H1 (cell line): Measurements from ENCODE around the gene SPATS2. TPM values are rescaled to one million over a fixed set of nuclear protein-coding genes. Genes with fewer than 3 reads are reported as not detected.

ENCODE experiments used
- CHD1 ChIP-seq: IDR thresholded peaks from 2 replicates; pipeline ENCODE4 v1.6.1; 2012; ENCODE audit warnings: low read depth, low read length, improper control_type of control experiment
- CHD7 ChIP-seq: fragments of 300-600 bp; sonication (generic); IDR thresholded peaks from 2 replicates; pipeline ENCODE4 v1.7.1; 2012; ENCODE audit warnings: low read length, moderate library complexity, mild to moderate bottlenecking, inconsistent platforms; ENCODE audit not compliant: insufficient replicate concordance
- CTBP2 ChIP-seq: IDR thresholded peaks from 2 replicates; pipeline ENCODE4 v1.7.0; 2011; ENCODE audit warnings: borderline replicate concordance, mild to moderate bottlenecking, moderate library complexity, mixed read lengths, low read length; ENCODE audit not compliant: insufficient read depth, insufficient read length
- CTCF ChIP-seq, 3 experiments: IDR thresholded peaks; 1 replicate in 2 of 3; 2 replicates in 1 of 3; pipeline versions ENCODE4 v1.5.1 to v1.6.1; 2011; ENCODE audit warnings: low read length in 3 of 3, mild to moderate bottlenecking in 3 of 3, inconsistent platforms in 2 of 3, low read depth in 1 of 3, moderate library complexity in 1 of 3; ENCODE audit not compliant: insufficient read depth in 1 of 3; ENCODE audit errors: control extremely low read depth in 1 of 3
- MAFK ChIP-seq: IDR thresholded peaks from 2 replicates; pipeline ENCODE4 v1.6.1; 2012; ENCODE audit warnings: low read depth, mild to moderate bottlenecking, improper control_type of control experiment, low read length
- SP2 ChIP-seq: IDR thresholded peaks from 2 replicates; pipeline ENCODE4 v1.6.1; 2012; ENCODE audit warnings: mild to moderate bottlenecking, low read length, inconsistent platforms
- SUZ12 ChIP-seq: fragments of 200-600 bp; sonication (generic); IDR thresholded peaks from 2 replicates; pipeline ENCODE4 v1.6.1; 2012; ENCODE audit warnings: mild to moderate bottlenecking, inconsistent platforms, low read length, moderate library complexity, mixed read lengths
- TAF1 ChIP-seq: IDR thresholded peaks from 2 replicates; pipeline ENCODE4 v1.6.1; 2011; ENCODE audit warnings: mild to moderate bottlenecking, low read depth, low read length
- TAF7 ChIP-seq: optimal IDR thresholded peaks from 2 replicates; pipeline ENCODE3; 2011; ENCODE audit warnings: low read depth, mild to moderate bottlenecking, inconsistent platforms, low read length, moderate library complexity, borderline replicate concordance
- polyA plus RNA-seq, 7 experiments: library from polyadenylated mRNA; depleted of rRNA in 3 of 7; stranded (reverse) in 5 of 7; unstranded in 2 of 7; fragments of >200 nt in 5 of 7; fragments of 200-250 nt in 2 of 7; gene quantifications; 1 replicate in 5 of 7; 2 replicates in 1 of 7; 4 replicates in 1 of 7; pipeline versions ENCODE4 v1.2.1 to v1.2.3, GENCODE V29; 2011 to 2013; ENCODE audit warnings: missing spikeins in 2 of 7, mixed read lengths in 2 of 7
- total RNA-seq: library from RNA; stranded (reverse); fragmentation: NEBNext Ultra II Directional; extraction: Animal tissue kit (Norgen Biotek cat#: 25700); gene quantifications from 2 replicates; pipeline ENCODE4 v1.2.1, GENCODE V29; 2021

Gene SPATS2
- total and polyA plus RNA-seq, 2 of the 8 experiments (the other 6 are each of a cell fraction or from before 2014, with no cell fraction given), result 19.2 to 24.5 TPM

DNA sequence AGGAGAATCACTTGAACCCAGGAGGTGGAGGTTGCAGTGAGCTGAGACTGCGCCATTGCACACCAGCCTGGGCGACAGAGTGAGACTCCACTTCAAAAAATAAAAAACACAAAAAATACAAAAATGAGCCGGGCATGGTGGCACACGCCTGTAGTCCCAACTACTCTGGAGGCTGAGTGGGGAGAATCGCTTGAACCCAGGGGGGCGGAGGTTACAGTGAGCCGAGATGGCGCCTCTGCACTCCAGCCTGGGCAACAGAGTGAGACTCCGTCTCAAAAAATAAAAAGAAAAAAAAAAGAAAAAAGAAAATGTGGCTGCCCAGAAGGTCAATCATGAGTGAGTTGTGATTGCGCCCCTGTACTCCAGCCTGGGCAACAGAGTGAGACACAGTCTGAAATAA is 11.3 kb upstream of the SPATS2 start (continued):
- TF ChIP-seq CHD7 (no peak), MAFK (no peak), TAF1 (no peak), TAF7 (no peak), CTBP2 (no peak), SUZ12 (no peak), CTCF (IDR thresholded peaks at IDR 0.05; ENCODE audit: control extremely low read depth in 1 of 3, insufficient read depth in 1 of 3, low read depth in 1 of 3, low read length in 3 of 3) (no peak), SP2 (no peak), CHD1 (no peak)
